IMR-90 (cell line): Measurements from ENCODE around the gene TPSAB1. TPM values are rescaled to one million over a fixed set of nuclear protein-coding genes. Genes with fewer than 3 reads are reported as not detected.

Experiments used
- ATAC-seq: fragments of 200-7000 bp; cut with Tn5 transposase; 2 replicates; pipeline ENCODE4 v1.9.1; 2020; ENCODE audit warnings: low read depth, mild to moderate bottlenecking, moderate library complexity
- BruUV-seq: library from RNA; stranded (reverse); fragments of 400-500 nt; replicated peaks from 2 replicates; lab custom pipeline; 2021; lab: Mats Ljungman, UMichigan
- CTCF ChIA-PET: fragments of 300-600 bp; formaldehyde crosslinking; extraction: SDS; loops from one replicate; lab custom pipeline; 2021; ENCODE audit warnings: antibody characterized with exemption; lab: Yijun Ruan, JAX
- POLR2A ChIA-PET: fragments of 300-600 bp; sonication (Branson Sonifier 250); formaldehyde crosslinking; loops from one replicate; lab custom pipeline; 2022; ENCODE audit warnings: antibody characterized with exemption; ENCODE audit not compliant: unreplicated experiment; lab: Charles Lee
- DNase-seq: peaks from one replicate; pipeline ENCODE4 v3.0.0; 2013
- H2AFZ ChIP-seq: replicated peaks from 2 replicates; pipeline ENCODE3; 2013; ENCODE audit warnings: low read length, mild to moderate bottlenecking; ENCODE audit not compliant: poor library complexity
- H2AK5ac ChIP-seq: 2 replicates; pipeline ENCODE4 v1.6.1; 2013; ENCODE audit warnings: low read depth, low read length, inconsistent platforms
- H2AK9ac ChIP-seq: replicated peaks from 2 replicates; pipeline ENCODE3; 2013; ENCODE audit warnings: mild to moderate bottlenecking, low read depth, low read length, moderate library complexity; ENCODE audit not compliant: poor library complexity
- H2BK120ac ChIP-seq: 2 replicates; pipeline ENCODE4 v1.6.1; 2013; ENCODE audit warnings: low read depth, low read length, inconsistent platforms
- H2BK15ac ChIP-seq: 3 replicates; pipeline ENCODE4 v1.6.1; 2013; ENCODE audit warnings: low read depth, low read length, inconsistent platforms
- H2BK20ac ChIP-seq: 2 replicates; pipeline ENCODE4 v1.6.1; 2013; ENCODE audit warnings: low read depth, mild to moderate bottlenecking, inconsistent platforms, low read length, moderate library complexity
- H2BK5ac ChIP-seq: 2 replicates; pipeline ENCODE4 v1.6.1; 2013; ENCODE audit warnings: mild to moderate bottlenecking, low read depth, low read length, inconsistent platforms; ENCODE audit not compliant: poor library complexity, severe bottlenecking
- H3K14ac ChIP-seq: replicated peaks from 2 replicates; pipeline ENCODE4 v1.6.1; 2013; ENCODE audit warnings: low read depth, low read length, inconsistent platforms
- H3K18ac ChIP-seq: 2 replicates; pipeline ENCODE4 v1.6.1; 2013; ENCODE audit warnings: low read depth, low read length, control low read depth
- H3K23ac ChIP-seq: 2 replicates; pipeline ENCODE4 v1.6.1; 2013; ENCODE audit warnings: low read depth, low read length, inconsistent platforms
- H3K27ac ChIP-seq: 2 replicates; pipeline ENCODE4 v1.5.1; 2013; ENCODE audit warnings: mild to moderate bottlenecking, control low read depth, low read length; ENCODE audit not compliant: insufficient read depth
- H3K27me3 ChIP-seq: 2 replicates; pipeline ENCODE4 v1.6.1; 2013; ENCODE audit warnings: low read length; ENCODE audit not compliant: control insufficient read depth, insufficient read depth
- H3K36me3 ChIP-seq: 2 replicates; pipeline ENCODE4 v1.6.1; 2013; ENCODE audit warnings: low read length, mixed read lengths; ENCODE audit not compliant: control insufficient read depth, insufficient read depth
- H3K4ac ChIP-seq: 2 replicates; pipeline ENCODE4 v1.6.1; 2013; ENCODE audit warnings: low read depth, low read length, inconsistent platforms
- H3K4me1 ChIP-seq: 2 replicates; pipeline ENCODE4 v1.6.1; 2013; ENCODE audit warnings: low read length, mixed read lengths; ENCODE audit not compliant: control insufficient read depth, insufficient read depth
- H3K4me2 ChIP-seq: 2 replicates; pipeline ENCODE4 v1.6.1; 2013; ENCODE audit warnings: low read depth, mild to moderate bottlenecking, control low read depth, low read length, moderate library complexity
- H3K4me3 ChIP-seq: 2 replicates; pipeline ENCODE4 v1.5.1; 2013; ENCODE audit warnings: low read depth, mild to moderate bottlenecking, control low read depth, low read length, moderate library complexity; ENCODE audit not compliant: insufficient read depth
- H3K56ac ChIP-seq: 2 replicates; pipeline ENCODE4 v1.6.1; 2013; ENCODE audit warnings: low read length, inconsistent platforms; ENCODE audit not compliant: insufficient read depth; ENCODE audit errors: extremely low read depth
- H3K79me1 ChIP-seq, 2 experiments: 2 replicates each; pipeline ENCODE4 v1.6.1; 2013; ENCODE audit warnings: low read length in 2 of 2, inconsistent platforms in 1 of 2, low read depth in 1 of 2
- H3K9ac ChIP-seq: 2 replicates; pipeline ENCODE4 v1.6.1; 2013; ENCODE audit warnings: low read depth, low read length, control low read depth
- H3K9me1 ChIP-seq: 2 replicates; pipeline ENCODE4 v1.6.1; 2013; ENCODE audit warnings: low read length, inconsistent platforms; ENCODE audit not compliant: insufficient read depth
- H3K9me3 ChIP-seq: 2 replicates; pipeline ENCODE4 v1.6.1; 2013; ENCODE audit warnings: low read length; ENCODE audit not compliant: control insufficient read depth, insufficient read depth
- H4K20me1 ChIP-seq: 2 replicates; pipeline ENCODE4 v1.6.1; 2013; ENCODE audit warnings: low read length, inconsistent platforms; ENCODE audit not compliant: insufficient read depth
- H4K5ac ChIP-seq: 2 replicates; pipeline ENCODE4 v1.6.1; 2013; ENCODE audit warnings: mild to moderate bottlenecking, low read depth, low read length, control low read depth
- H4K8ac ChIP-seq, 2 experiments: 2 replicates each; pipeline ENCODE4 v1.6.1; 2013; ENCODE audit warnings: low read depth in 2 of 2, low read length in 2 of 2, control low read depth in 1 of 2, inconsistent platforms in 1 of 2
- H4K91ac ChIP-seq: 2 replicates; pipeline ENCODE4 v1.6.1; 2013; ENCODE audit warnings: low read depth, low read length, inconsistent platforms; ENCODE audit not compliant: insufficient read depth
- POLR2A ChIP-seq: IDR thresholded peaks from 2 replicates; pipeline ENCODE4 v1.6.1; 2012; ENCODE audit warnings: mild to moderate bottlenecking, low read depth, low read length
- WGBS, 2 experiments: methylation state at CpG; one replicate each; pipeline versions ENCODE4 v1.1.5 to v1.1.7; 2013; ENCODE audit warnings: missing lambda C conversion rate in 2 of 2; ENCODE audit not compliant: insufficient read length in 1 of 2; ENCODE audit errors: extremely low coverage in 2 of 2; 5-methylcytosine and 5-hydroxymethylcytosine counted together
- dilution Hi-C: fragments of 300-500 bp; cut with HindIII; formaldehyde crosslinking; loops from one replicate; pipeline ENCODE4 v1.14.3; 2018; ENCODE audit warnings: low sequenced_read_pairs; ENCODE audit not compliant: unreplicated experiment
- in situ Hi-C: fragments of 300-500 bp; cut with MboI; formaldehyde crosslinking; loops from 3 replicates; pipeline ENCODE4 v1.14.3; 2019; ENCODE audit warnings: low sequenced_read_pairs, inconsistent platforms, mixed read lengths
- intact Hi-C: fragments of 100-400 bp; cut with micrococcal nuclease; formaldehyde crosslinking; loops from 2 replicates; pipeline ENCODE4 v1.10.0; 2022
- polyA plus RNA-seq, 3 experiments: library from polyadenylated mRNA; depleted of rRNA; stranded (reverse); fragments of >200 nt; gene quantifications; 2 replicates each; pipeline ENCODE4 v1.2.3, GENCODE V29; 2012; ENCODE audit warnings: low replicate concordance in 1 of 3
- total RNA-seq: library from RNA; depleted of rRNA; stranded (reverse); fragments of >200 nt; gene quantifications from 2 replicates; pipeline ENCODE4 v1.2.3, GENCODE V29; 2012

Gene TPSAB1
- total and polyA plus RNA-seq, 2 of the 4 experiments (the other 2 are of a cell fraction) = not detected

GRCh38 chr16:1285669-1286512 is 45.4 kb downstream of the TPSAB1 start:
- Histone ChIP-seq H3K27me3 (peaks cover 75% of the 10 kb centered on the region), H4K8ac (no peak overlapping the region), H3K4ac (no peak overlapping the region), H2BK5ac (no peak overlapping the region), H3K9ac (no peak overlapping the region), H3K27ac (no peak overlapping the region), H3K79me1 (no peaks in the 10 kb centered on the region), H4K20me1 (no peaks in the 10 kb centered on the region), H2BK120ac (no peak overlapping the region), H4K91ac (no peak overlapping the region), H3K36me3 (no peaks in the 10 kb centered on the region), H4K5ac (no peak overlapping the region), H2BK20ac (no peak overlapping the region), H2BK15ac (no peak overlapping the region), H3K18ac (no peak overlapping the region), H3K56ac (no peak overlapping the region; the same call in 1 of the 2 replicates), H3K4me1 (no peaks in the 10 kb centered on the region; the same call in 1 of the 2 replicates), H3K9me3 (no peaks in the 10 kb centered on the region), H2AFZ (no peak overlapping the region), H3K4me2 (no peak overlapping the region), H2AK9ac (no peak overlapping the region), H3K9me1 (no peaks in the 10 kb centered on the region), H3K14ac (no peak overlapping the region), H3K23ac (no peak overlapping the region), H2AK5ac (no peak overlapping the region), H3K4me3 (no peak overlapping the region)
- ChIA-PET POLR2A (no interaction called here), CTCF (no interaction called here)
- in situ Hi-C loops (no loop called here), intact Hi-C loops (no loop called here), dilution Hi-C loops (no loop called here)
- DNase-seq (no peak), ATAC-seq (no peak)
- WGBS, 2 experiments = 68% methylated on average over 10 of the region's 38 CpGs; no CpG with 5 or more reads in 1 of the 2 experiments
- no TSS peak for BruUV-seq
- TF ChIP-seq POLR2A = no peak
